Natural killer cell (primary cell): ENCODE data around the gene MLXIP. TPM values are rescaled to one million over a fixed set of nuclear protein-coding genes. Genes with fewer than 3 reads are reported as not detected.

Experiments
- ATAC-seq, 3 donors: fragments of 150-1000 bp in 2 of 3; fragments of 200-7000 bp in 1 of 3; cut with Tn5 transposase; 1 replicate in 1 of 3; 2 replicates in 2 of 3; pipeline ENCODE4 v1.10.0; 2021; ENCODE audit warnings: mild to moderate bottlenecking in 2 of 3, moderate library complexity in 2 of 3
- DNase-seq, 2 donors: peaks; one replicate each; pipeline versions ENCODE4 v3.0.0 to v3.0.0-alpha.2; 2013 to 2021; ENCODE audit warnings: mixed read lengths in 1 of 2
- H3K27ac ChIP-seq: one replicate; pipeline ENCODE4 v1.5.1; 2013; ENCODE audit warnings: mild to moderate bottlenecking, low read length
- H3K27me3 ChIP-seq: one replicate; pipeline ENCODE4 v1.6.1; 2013; ENCODE audit warnings: low read length; ENCODE audit not compliant: control insufficient read depth, insufficient read depth
- H3K36me3 ChIP-seq: one replicate; pipeline ENCODE4 v1.6.1; 2013; ENCODE audit warnings: low read length; ENCODE audit not compliant: control insufficient read depth, insufficient read depth
- H3K4me1 ChIP-seq: one replicate; pipeline ENCODE4 v1.6.1; 2013; ENCODE audit warnings: low read length; ENCODE audit not compliant: control insufficient read depth, insufficient read depth
- H3K4me3 ChIP-seq: one replicate; pipeline ENCODE4 v1.5.1; 2013; ENCODE audit warnings: low read length
- H3K9me3 ChIP-seq: one replicate; pipeline ENCODE4 v1.6.1; 2013; ENCODE audit warnings: low read length; ENCODE audit not compliant: control insufficient read depth, insufficient read depth
- H3K27ac Mint-ChIP-seq, 2 donors: one replicate each; pipeline ENCODE4 v1.8.0; 2022; ENCODE audit warnings: mild to moderate bottlenecking in 2 of 2, mixed read lengths in 2 of 2, moderate library complexity in 1 of 2
- H3K27me3 Mint-ChIP-seq, 2 donors: one replicate each; pipeline ENCODE4 v1.8.0; 2022; ENCODE audit warnings: low read depth in 2 of 2, mixed read lengths in 2 of 2
- H3K36me3 Mint-ChIP-seq: one replicate; pipeline ENCODE4 v1.8.0; 2022; ENCODE audit warnings: mixed read lengths
- H3K4me1 Mint-ChIP-seq, 2 donors: one replicate each; pipeline ENCODE4 v1.8.0; 2022; ENCODE audit warnings: mixed read lengths in 2 of 2
- H3K4me3 Mint-ChIP-seq: one replicate; pipeline ENCODE4 v1.8.0; 2022; ENCODE audit warnings: mild to moderate bottlenecking, moderate library complexity, mixed read lengths
- H3K9me3 Mint-ChIP-seq, 2 donors: one replicate each; pipeline ENCODE4 v1.8.0; 2022; ENCODE audit warnings: mixed read lengths in 2 of 2
- whole genome bisulfite sequencing: methylation state at CpG from one replicate; pipeline ENCODE4 v1.1.7; 2013; ENCODE audit warnings: missing lambda C conversion rate; ENCODE audit not compliant: insufficient coverage; 5-methylcytosine and 5-hydroxymethylcytosine counted together
- intact Hi-C: fragments of 100-400 bp; cut with micrococcal nuclease; formaldehyde crosslinking; loops from one replicate; pipeline ENCODE4 v1.14.2; 2022
- total RNA-seq, 4 donors: library from RNA; stranded (reverse); fragments of 120-200 nt in 1 of 4; gene quantifications; one replicate each; pipeline versions ENCODE4 v1.2.3 to v1.2.4, GENCODE V29; 2013 to 2022
- TF ChIP-seq, protein P1 (sequence below): fragments of 200-600 bp; IDR thresholded peaks from one replicate; pipeline ENCODE4 v1.8.0; 2022; ENCODE audit warnings: antibody characterized with exemption

The MLXIP gene
- total RNA-seq, 3 donors from 2014 or later (not counting 1 experiment from before 2014, with no cell fraction given), result 83.8 to 92.4 (median 86.1) TPM

DNA sequence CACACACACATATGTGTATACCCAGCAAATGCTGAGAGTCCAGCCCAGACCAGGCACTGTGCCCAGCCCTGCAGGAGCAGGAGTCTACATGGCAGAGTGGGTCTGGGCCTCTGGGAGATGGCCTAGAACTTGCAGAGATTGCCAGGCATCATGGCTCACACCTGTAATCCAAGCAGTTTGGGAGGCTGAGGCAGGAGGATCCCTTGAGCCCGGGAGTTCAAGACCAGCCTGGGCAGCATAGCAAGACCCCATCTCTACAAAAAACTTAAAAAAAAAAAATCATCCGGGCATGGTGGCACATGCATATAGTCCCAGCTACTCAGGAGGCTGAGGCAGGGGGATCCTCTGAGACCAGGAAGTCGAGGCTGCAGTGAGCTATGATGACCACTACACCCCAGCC, 20.8 kb upstream of the MLXIP start:
- Mint-ChIP-seq H3K9me3 (no peaks in the 10 kb centered on the region), H3K36me3 (no peaks in the 10 kb centered on the region), H3K27me3 (no peaks in the 10 kb centered on the region), H3K4me1 (peaks cover 0 to 7% of the 10 kb centered on the region in 2 donors), H3K27ac (no peak overlapping the region), H3K4me3 (no peak overlapping the region)
- ATAC-seq (no peak), DNase-seq (no peak)
- peaks cover 7% of the 10 kb centered on the region for H3K4me1 ChIP-seq
- H3K27me3 ChIP-seq, result no peaks in the 10 kb centered on the region
- no peaks in the 10 kb centered on the region for H3K9me3 ChIP-seq
- WGBS, result 89% methylated on average over 3 of the region's 3 CpGs
- H3K36me3 ChIP-seq, result no peaks in the 10 kb centered on the region
- H3K4me3 ChIP-seq, result no peak overlapping the region
- intact Hi-C loops, result no loop called here
- H3K27ac ChIP-seq, result no peak overlapping the region
- TF ChIP-seq, protein P1, sequence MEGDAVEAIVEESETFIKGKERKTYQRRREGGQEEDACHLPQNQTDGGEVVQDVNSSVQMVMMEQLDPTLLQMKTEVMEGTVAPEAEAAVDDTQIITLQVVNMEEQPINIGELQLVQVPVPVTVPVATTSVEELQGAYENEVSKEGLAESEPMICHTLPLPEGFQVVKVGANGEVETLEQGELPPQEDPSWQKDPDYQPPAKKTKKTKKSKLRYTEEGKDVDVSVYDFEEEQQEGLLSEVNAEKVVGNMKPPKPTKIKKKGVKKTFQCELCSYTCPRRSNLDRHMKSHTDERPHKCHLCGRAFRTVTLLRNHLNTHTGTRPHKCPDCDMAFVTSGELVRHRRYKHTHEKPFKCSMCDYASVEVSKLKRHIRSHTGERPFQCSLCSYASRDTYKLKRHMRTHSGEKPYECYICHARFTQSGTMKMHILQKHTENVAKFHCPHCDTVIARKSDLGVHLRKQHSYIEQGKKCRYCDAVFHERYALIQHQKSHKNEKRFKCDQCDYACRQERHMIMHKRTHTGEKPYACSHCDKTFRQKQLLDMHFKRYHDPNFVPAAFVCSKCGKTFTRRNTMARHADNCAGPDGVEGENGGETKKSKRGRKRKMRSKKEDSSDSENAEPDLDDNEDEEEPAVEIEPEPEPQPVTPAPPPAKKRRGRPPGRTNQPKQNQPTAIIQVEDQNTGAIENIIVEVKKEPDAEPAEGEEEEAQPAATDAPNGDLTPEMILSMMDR, result no peak

DNA sequence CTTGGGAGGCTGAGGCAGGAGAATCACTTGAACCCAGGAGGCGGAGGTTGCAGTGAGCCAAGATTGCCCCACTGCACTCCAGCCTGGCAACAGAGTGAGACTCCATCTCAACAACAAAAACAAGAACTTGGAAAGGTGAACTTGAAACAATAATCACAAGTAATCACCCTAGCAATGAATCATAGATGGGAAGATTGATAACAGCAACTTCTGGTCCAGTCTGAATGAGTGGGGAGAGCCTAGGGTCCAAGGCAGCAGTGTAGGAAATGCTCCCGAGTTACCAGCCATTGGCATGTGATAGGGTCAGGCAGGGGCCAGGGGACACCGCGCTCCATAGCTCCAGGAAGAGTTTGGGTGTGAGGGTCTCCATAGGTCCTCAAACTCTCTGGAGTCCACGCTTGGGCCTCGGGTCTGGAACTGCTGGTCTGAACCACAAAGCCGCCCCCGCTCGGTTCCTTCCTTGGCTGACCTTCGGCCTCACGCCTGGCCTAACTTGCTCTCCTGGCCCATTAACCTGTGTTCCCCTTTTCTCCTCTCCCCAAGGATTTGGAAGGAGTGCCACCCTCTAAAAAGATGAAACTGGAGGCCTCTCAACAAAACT, 19.9 kb upstream of the MLXIP start:
- Mint-ChIP-seq H3K4me3 (no peak overlapping the region), H3K27me3 (no peaks in the 10 kb centered on the region), H3K36me3 (no peaks in the 10 kb centered on the region), H3K27ac (no peak overlapping the region), H3K4me1 (peaks cover 0 to 7% of the 10 kb centered on the region in 2 donors), H3K9me3 (no peaks in the 10 kb centered on the region)
- DNase-seq, result no peak
- H3K9me3 ChIP-seq, result no peaks in the 10 kb centered on the region
- intact Hi-C loops, result no loop called here
- H3K4me1 ChIP-seq, result peaks cover 7% of the 10 kb centered on the region
- H3K27ac ChIP-seq, result no peak overlapping the region
- no peak overlapping the region for H3K4me3 ChIP-seq
- TF ChIP-seq, protein P1, result no peak
- no peaks in the 10 kb centered on the region for H3K36me3 ChIP-seq
- no peaks in the 10 kb centered on the region for H3K27me3 ChIP-seq
- 93% methylated on average over 11 of the region's 11 CpGs for WGBS
- no peak for ATAC-seq

DNA sequence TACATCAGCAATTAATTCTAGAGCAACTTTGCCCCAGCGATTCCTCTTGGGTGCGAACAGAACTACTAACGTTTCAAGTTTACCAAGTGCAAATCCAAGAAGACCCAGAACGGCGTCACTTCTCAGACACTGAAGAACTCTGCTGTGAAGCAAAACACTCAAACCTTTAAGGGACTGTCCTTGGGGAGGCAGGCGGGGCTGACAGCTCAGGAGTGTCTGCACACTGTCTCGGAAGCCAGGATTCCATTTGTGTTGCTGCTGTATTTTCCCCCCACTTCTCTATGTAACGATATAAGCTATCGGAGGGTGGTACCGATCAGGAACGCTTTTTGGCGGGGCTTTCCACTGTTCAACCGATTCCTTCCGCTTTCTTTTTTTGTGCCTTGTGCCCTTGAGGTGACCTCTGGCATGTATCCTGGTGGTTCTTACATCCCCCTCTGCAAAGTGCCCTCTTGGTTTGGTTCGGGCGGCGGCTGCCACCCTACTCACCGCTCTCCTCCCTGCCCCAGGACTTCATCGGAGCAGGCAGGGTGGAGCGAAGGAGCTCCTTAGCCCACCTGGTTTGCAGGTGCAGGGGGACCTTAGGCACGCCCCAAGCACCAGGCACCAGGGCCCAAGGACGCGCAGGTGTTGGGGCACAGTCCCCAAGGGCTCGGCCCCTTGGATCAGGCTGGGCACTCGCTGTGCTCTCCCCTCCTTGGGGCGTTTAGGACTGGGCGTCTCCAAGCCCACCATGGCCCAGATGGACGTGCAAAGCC, 19.2 kb upstream of the MLXIP start:
- no peak overlapping the region for H3K27ac ChIP-seq
- intact Hi-C loops, result no loop called here
- 94% methylated on average over 28 of the region's 28 CpGs for WGBS
- Mint-ChIP-seq H3K4me1 (peaks cover 0 to 3% of the 10 kb centered on the region in 2 donors), H3K4me3 (no peak overlapping the region), H3K9me3 (no peaks in the 10 kb centered on the region), H3K27ac (no peak overlapping the region), H3K36me3 (no peaks in the 10 kb centered on the region), H3K27me3 (no peaks in the 10 kb centered on the region)
- H3K4me3 ChIP-seq, result no peak overlapping the region
- DNase-seq, result no peak
- no peaks in the 10 kb centered on the region for H3K9me3 ChIP-seq
- no peak for ATAC-seq
- TF ChIP-seq, protein P1, result no peak
- H3K4me1 ChIP-seq, result peaks cover 4% of the 10 kb centered on the region
- no peaks in the 10 kb centered on the region for H3K27me3 ChIP-seq
- H3K36me3 ChIP-seq, result no peaks in the 10 kb centered on the region
